GM18870 (cell line): Measurements from ENCODE around the gene COL11A2.

Experiments
- ATAC-seq: cut with Tn5 transposase; IDR thresholded peaks from one replicate; pipeline ENCODE4 v1.9.1; 2021; ENCODE audit warnings: moderate library complexity; ENCODE audit not compliant: unreplicated experiment

Gene COL11A2

GRCh38 chr6:33172688-33173534, 19.4 kb downstream of the COL11A2 start:
- no peak for ATAC-seq

DNA sequence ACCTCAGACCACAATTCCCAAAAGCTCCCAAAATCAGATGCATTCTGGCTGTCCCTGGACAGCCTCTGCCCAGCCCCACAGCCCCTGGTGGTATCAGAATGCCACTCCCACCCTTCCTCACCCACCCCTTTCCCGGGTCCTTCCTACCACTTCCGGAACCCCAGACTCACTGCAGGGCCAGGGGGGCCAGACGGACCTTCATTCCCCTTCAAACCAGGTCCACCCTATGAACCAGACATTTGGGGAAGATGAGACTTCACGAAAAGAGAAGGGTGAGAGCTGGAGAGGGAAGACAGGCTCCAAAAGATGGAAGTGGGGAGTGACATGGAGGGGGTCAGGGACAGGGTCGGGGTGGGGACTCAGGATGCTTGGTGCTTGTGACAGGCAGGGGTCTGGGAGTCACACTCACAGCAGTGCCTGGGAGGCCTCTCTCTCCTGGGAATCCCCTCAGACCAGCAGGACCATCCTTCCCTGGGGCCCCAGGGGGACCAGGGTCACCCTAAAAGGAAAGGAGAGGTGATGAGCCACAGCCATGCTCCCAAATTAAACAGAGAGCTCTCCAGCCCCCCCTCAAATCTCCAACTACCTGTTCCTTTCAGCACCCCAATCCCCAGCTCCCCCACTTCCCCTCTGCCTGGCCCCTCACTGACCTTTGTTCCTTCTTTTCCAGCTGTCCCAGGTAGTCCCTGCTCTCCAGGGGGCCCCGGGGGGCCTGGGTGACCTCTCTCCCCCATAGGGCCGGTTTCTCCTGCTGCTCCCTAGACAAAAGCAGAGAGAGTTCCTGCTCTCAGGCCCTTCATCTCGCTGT, 20.2 kb downstream of the COL11A2 start:
- no peak for ATAC-seq

GRCh38 chr6:33171016-33171879, 21.0 kb downstream of the COL11A2 start:
- no peak for ATAC-seq

- no peak for ATAC-seq
These were observed 21.9 kb downstream of the COL11A2 start for GRCh38 chr6:33170176-33171015.

- ATAC-seq: no peak
These were observed 22.7 kb downstream of the COL11A2 start for GRCh38 chr6:33169291-33170175.

DNA sequence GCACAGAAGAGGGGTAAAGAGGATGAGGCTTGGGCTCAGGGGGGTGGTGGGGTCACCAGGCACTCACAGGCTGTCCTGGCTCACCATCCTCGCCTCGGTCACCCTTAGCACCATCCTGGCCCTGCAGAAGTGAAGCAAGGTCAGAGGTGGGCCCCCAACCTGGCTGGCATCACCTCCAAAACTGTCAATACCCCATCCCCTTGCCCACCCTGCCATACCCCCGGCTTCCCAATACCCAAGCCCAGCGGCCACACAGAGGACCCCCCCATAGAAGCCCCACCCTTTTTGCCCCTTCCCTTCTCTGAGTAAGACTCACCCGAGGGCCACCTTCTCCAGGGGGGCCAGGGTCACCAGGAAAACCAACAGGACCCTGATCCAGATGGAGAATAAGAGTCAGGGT, 23.6 kb downstream of the COL11A2 start:
- no peak for ATAC-seq

DNA sequence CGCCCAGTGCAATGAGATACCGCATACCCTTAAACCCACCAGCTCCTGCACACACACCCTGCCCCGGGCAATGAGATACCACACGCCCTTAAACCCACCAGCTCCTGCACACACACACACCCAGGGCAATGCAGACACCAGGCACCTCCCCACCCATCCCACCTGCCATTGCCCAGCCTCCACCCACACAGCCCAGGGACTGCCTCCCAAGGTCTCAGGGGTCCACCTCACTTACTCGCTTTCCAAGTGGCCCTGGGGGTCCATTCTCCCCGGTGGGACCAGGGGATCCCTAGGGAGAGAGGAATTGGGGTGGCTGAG, 24.0 kb downstream of the COL11A2 start:
- no peak for ATAC-seq

- no peak for ATAC-seq
These were observed 24.6 kb downstream of the COL11A2 start for GRCh38 chr6:33167374-33168283.

- no peak for ATAC-seq
These were observed 25.5 kb downstream of the COL11A2 start for GRCh38 chr6:33166811-33167210.

DNA sequence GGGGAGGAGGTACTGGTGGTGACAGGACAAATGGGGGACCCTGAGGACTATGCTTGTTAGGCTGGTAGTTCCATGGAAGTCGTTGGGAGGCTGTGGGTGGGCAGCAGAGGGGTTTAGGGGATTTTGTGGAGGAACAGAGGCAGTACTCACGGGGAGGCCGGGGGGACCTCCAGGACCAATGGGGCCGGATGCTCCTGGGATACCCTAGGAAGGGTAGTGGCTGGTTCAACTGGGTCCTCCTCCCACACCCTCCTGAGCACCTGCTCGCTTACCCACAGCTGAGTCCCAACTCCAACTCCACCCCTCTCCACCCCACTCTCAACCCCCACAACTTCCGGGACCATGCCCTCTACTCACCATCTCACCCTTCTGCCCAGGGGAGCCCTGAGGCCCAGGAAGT, 25.9 kb downstream of the COL11A2 start:
- ATAC-seq: no peak

GRCh38 chr6:33165581-33166258, 26.5 kb downstream of the COL11A2 start:
- ATAC-seq: no peak

GRCh38 chr6:33164665-33165373, 27.4 kb downstream of the COL11A2 start:
- no peak for ATAC-seq

GRCh38 chr6:33164176-33164575, 28.1 kb downstream of the COL11A2 start:
- ATAC-seq: no peak

DNA sequence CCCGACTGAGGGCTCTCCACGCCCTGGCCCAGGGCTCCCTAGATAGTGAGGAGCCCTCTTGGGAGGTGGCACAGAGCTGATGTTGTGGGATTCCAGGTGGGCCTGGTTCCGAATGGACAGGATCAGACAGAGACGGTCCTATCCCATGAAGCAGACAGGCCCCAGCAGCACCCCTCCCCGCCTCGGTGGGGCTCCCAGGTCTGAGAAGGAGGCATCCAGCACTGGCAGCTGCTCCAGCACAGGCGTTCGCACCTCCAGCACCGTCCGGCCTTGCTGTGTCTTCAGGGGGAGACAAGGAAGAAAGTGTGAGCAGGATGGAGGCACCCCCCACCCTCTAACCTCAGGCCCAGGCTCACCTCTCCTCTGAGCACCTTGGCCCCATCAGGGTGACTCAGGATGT, 28.7 kb downstream of the COL11A2 start:
- ATAC-seq: no peak

- ATAC-seq: no peak
These were observed 30.6 kb downstream of the COL11A2 start for GRCh38 chr6:33161354-33162331.

DNA sequence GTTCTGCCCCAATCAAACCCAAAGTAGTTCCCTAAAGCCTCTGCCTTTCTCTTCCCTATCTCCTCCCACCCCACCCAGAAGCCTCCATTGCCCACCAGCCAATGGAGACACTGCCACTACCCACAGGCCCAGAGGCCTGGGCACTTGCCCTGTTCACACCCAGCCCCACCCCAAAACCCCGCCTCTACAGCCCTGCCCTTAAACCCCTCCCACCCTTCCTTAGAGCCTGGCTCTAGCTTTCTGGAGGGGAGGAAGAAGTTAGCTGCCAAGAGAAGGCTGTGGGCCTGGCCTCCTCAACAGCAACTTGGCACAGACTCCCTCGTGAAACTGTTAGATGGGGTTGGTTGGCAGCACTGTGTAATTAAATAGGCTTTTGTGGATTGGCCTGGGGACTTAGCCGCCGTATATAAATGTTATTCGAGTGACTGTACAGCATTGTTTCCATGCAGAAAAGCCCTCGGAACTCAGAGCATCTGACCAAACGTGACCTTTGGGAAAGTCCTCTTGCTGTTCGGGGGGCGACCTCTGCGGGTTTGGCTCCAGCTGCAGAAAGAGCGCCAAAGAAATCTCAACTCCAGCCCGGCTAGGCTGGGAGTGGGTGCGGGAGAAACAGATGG, 31.4 kb downstream of the COL11A2 start:
- no peak for ATAC-seq
